GM23248 (cell line): ENCODE measurements around the gene ATP2B2. TPM values are rescaled to one million over a fixed set of nuclear protein-coding genes. Genes with fewer than 3 reads are reported as not detected.

Experiments used
- DNase-seq: peaks from one replicate; pipeline ENCODE4 v3.0.0-alpha.2; 2015
- H2AFZ ChIP-seq: fragments of 200-600 bp; sonication (generic); 2 replicates; pipeline ENCODE4 v1.6.1; 2016; ENCODE audit warnings: antibody characterized with exemption
- H3F3A ChIP-seq: fragments of 200-600 bp; sonication (generic); 2 replicates; pipeline ENCODE4 v1.6.1; 2016; ENCODE audit warnings: mild to moderate bottlenecking, antibody characterized with exemption, mixed run types; ENCODE audit not compliant: insufficient read depth
- H3K27ac ChIP-seq: fragments of 200-600 bp; sonication (generic); 2 replicates; pipeline ENCODE4 v1.5.1; 2016; ENCODE audit warnings: mild to moderate bottlenecking
- H3K27me3 ChIP-seq: fragments of 200-600 bp; sonication (generic); replicated peaks from 2 replicates; pipeline ENCODE4 v1.6.1; 2016; ENCODE audit warnings: mild to moderate bottlenecking; ENCODE audit not compliant: insufficient read depth
- H3K36me3 ChIP-seq: fragments of 200-600 bp; sonication (generic); 2 replicates; pipeline ENCODE4 v1.6.1; 2016; ENCODE audit warnings: low read depth, mild to moderate bottlenecking
- H3K4me1 ChIP-seq: fragments of 200-600 bp; sonication (generic); 2 replicates; pipeline ENCODE4 v1.6.1; 2016; ENCODE audit warnings: mild to moderate bottlenecking; ENCODE audit not compliant: insufficient read depth
- H3K4me2 ChIP-seq: fragments of 200-600 bp; sonication (generic); one replicate; pipeline ENCODE4 v1.6.1; 2016; ENCODE audit warnings: mild to moderate bottlenecking; ENCODE audit not compliant: unreplicated experiment
- H3K4me3 ChIP-seq: fragments of 200-600 bp; sonication (generic); 2 replicates; pipeline ENCODE4 v1.5.1; 2016; ENCODE audit warnings: mild to moderate bottlenecking
- H3K79me2 ChIP-seq: fragments of 200-600 bp; sonication (generic); 2 replicates; pipeline ENCODE4 v1.6.1; 2016; ENCODE audit warnings: mild to moderate bottlenecking; ENCODE audit not compliant: insufficient read depth
- H3K9ac ChIP-seq: fragments of 200-600 bp; sonication (generic); 2 replicates; pipeline ENCODE4 v1.6.1; 2016; ENCODE audit warnings: mild to moderate bottlenecking
- H3K9me2 ChIP-seq: fragments of 200-600 bp; sonication (generic); 2 replicates; pipeline ENCODE4 v1.6.1; 2016; ENCODE audit warnings: mixed run types, mild to moderate bottlenecking, moderate library complexity; ENCODE audit not compliant: insufficient read depth
- H3K9me3 ChIP-seq: fragments of 200-600 bp; sonication (generic); one replicate; pipeline ENCODE4 v1.6.1; 2017; ENCODE audit warnings: low read depth
- H4K20me1 ChIP-seq: fragments of 200-600 bp; sonication (generic); 2 replicates; pipeline ENCODE4 v1.6.0; 2016; ENCODE audit not compliant: insufficient read depth
- EZH2 ChIP-seq: fragments of 200-600 bp; sonication (generic); IDR thresholded peaks from 2 replicates; pipeline ENCODE4 v1.6.1; 2018; ENCODE audit warnings: antibody characterized with exemption, mild to moderate bottlenecking; ENCODE audit not compliant: insufficient read depth, poor library complexity, severe bottlenecking
- EZH2phosphoT487 ChIP-seq: fragments of 200-600 bp; sonication (generic); IDR thresholded peaks from 2 replicates; pipeline ENCODE4 v1.6.1; 2018; ENCODE audit warnings: antibody characterized with exemption, moderate library complexity, mild to moderate bottlenecking, low read depth; ENCODE audit not compliant: insufficient read depth
- WGBS, 2 experiments: methylation state at CpG; one replicate each; pipeline ENCODE4 v1.1.6; 2015 to 2017; ENCODE audit warnings: low lambda C conversion rate in 2 of 2, low coverage in 1 of 2; ENCODE audit errors: missing lambda C conversion rate in 2 of 2; 5-methylcytosine and 5-hydroxymethylcytosine counted together
- in situ Hi-C: fragments of 300-500 bp; cut with MboI; formaldehyde crosslinking; loops from 2 replicates; pipeline ENCODE4 v1.15.0; 2020
- polyA plus RNA-seq: library from polyadenylated mRNA; unstranded; fragments of >200 nt; fragmentation: Nextera tagmentation; extraction: Ambion mirVana; gene quantifications from 2 replicates; pipeline ENCODE4 v1.2.1, GENCODE V29; 2016
- total RNA-seq: library from RNA; depleted of rRNA; stranded (reverse); fragments of >200 nt; shearing (Covaris generic); gene quantifications from 2 replicates; pipeline ENCODE4 v1.2.3, GENCODE V29; 2014

Gene ATP2B2
- total and polyA plus RNA-seq, 2 experiments from 2014 or later: not detected

- WGBS, 2 experiments: 37 to 42% methylated on average over 2 of the region's 2 CpGs
- Histone ChIP-seq H3K79me2 (no peaks in the 10 kb centered on the region), H3K4me3 (no peak overlapping the region), H2AFZ (no peak overlapping the region), H3K27ac (no peak overlapping the region), H3K9me2 (no peaks in the 10 kb centered on the region), H3F3A (peaks cover 3% of the 10 kb centered on the region; the same call in 1 of the 2 replicates), H3K4me2 (no peak overlapping the region), H3K9ac (no peak overlapping the region), H3K4me1 (peaks cover 15% of the 10 kb centered on the region), H3K27me3 (peaks cover 6% of the 10 kb centered on the region), H4K20me1 (no peaks in the 10 kb centered on the region), H3K9me3 (no peaks in the 10 kb centered on the region), H3K36me3 (no peaks in the 10 kb centered on the region)
- DNase-seq: no peak
- TF ChIP-seq EZH2phosphoT487: no peak
- no peak for TF ChIP-seq EZH2
- in situ Hi-C loops: no loop called here
Measured at GRCh38 chr3:10432931-10433330, 72.5 kb downstream of the ATP2B2 start.

GRCh38 chr3:10432156-10432845 is 73.1 kb downstream of the ATP2B2 start:
- in situ Hi-C loops: no loop called here
- WGBS, 2 experiments: 55 to 58% methylated on average over 15 to 16 of the region's 16 CpGs

GRCh38 chr3:10430805-10431204 is 74.6 kb downstream of the ATP2B2 start:
- 96 to 100% methylated on average over 1 of the region's 1 CpG for WGBS, 2 experiments
- Histone ChIP-seq H3K9me2 (no peaks in the 10 kb centered on the region), H3K9me3 (no peaks in the 10 kb centered on the region), H3K27me3 (peaks cover 10% of the 10 kb centered on the region), H3F3A (no peaks in the 10 kb centered on the region), H3K4me2 (no peak overlapping the region), H3K4me1 (no peaks in the 10 kb centered on the region), H3K79me2 (no peaks in the 10 kb centered on the region), H3K9ac (no peak overlapping the region), H3K27ac (no peak overlapping the region), H4K20me1 (no peaks in the 10 kb centered on the region), H2AFZ (no peak overlapping the region), H3K36me3 (no peaks in the 10 kb centered on the region), H3K4me3 (no peak overlapping the region)
- no peak for DNase-seq
- in situ Hi-C loops: no loop called here
- TF ChIP-seq EZH2phosphoT487 (no peak), EZH2 (no peak)

More at GRCh38 chr3:10432156-10432845, 73.1 kb downstream of the ATP2B2 start:
- Histone ChIP-seq H3K79me2 (no peaks in the 10 kb centered on the region), H3K27ac (no peak overlapping the region), H4K20me1 (no peaks in the 10 kb centered on the region), H3K4me1 (peaks cover 8% of the 10 kb centered on the region), H3K9me2 (no peaks in the 10 kb centered on the region), H2AFZ (no peak overlapping the region), H3K27me3 (peaks cover 9% of the 10 kb centered on the region), H3K4me3 (no peak overlapping the region), H3K4me2 (no peak overlapping the region), H3K9ac (no peak overlapping the region), H3K36me3 (no peaks in the 10 kb centered on the region), H3K9me3 (no peaks in the 10 kb centered on the region), H3F3A (0 out of 2 replicates have a peak, but pooled peaks cover 3% of the 10 kb centered on the region)
- TF ChIP-seq EZH2phosphoT487 (no peak), EZH2 (no peak)
- no peak for DNase-seq

GRCh38 chr3:10428406-10429091 is 76.8 kb downstream of the ATP2B2 start:
- Histone ChIP-seq H3K9ac (no peak overlapping the region), H3K9me3 (no peaks in the 10 kb centered on the region), H3K4me2 (no peak overlapping the region), H3K27me3 (peaks cover 28% of the 10 kb centered on the region), H4K20me1 (no peaks in the 10 kb centered on the region), H3K79me2 (no peaks in the 10 kb centered on the region), H3F3A (no peaks in the 10 kb centered on the region), H2AFZ (no peak overlapping the region), H3K36me3 (no peaks in the 10 kb centered on the region), H3K4me1 (no peaks in the 10 kb centered on the region), H3K9me2 (no peaks in the 10 kb centered on the region), H3K4me3 (no peak overlapping the region), H3K27ac (no peak overlapping the region)
- no peak for DNase-seq
- TF ChIP-seq EZH2: no peak
- TF ChIP-seq EZH2phosphoT487: no peak
- WGBS, 2 experiments: 40 to 41% methylated on average over 11 to 12 of the region's 12 CpGs
- in situ Hi-C loops: no loop called here
